Sigmoid colon (tissue), 4 donors: ENCODE measurements around the gene ANKH.

Experiments used
- CTCF ChIP-seq, 4 experiments: fragments of 450-650 bp in 3 of 4; fragments of 200-600 bp in 1 of 4; IDR thresholded peaks; one replicate each; pipeline ENCODE4 v1.5.1; 2016 to 2019; ENCODE audit warnings: antibody characterized with exemption in 4 of 4, mild to moderate bottlenecking in 3 of 4, moderate library complexity in 2 of 4
- EP300 ChIP-seq, 4 donors: sonication (generic); formaldehyde crosslinking; IDR thresholded peaks; one replicate each; pipeline ENCODE4 v1.6.1; 2017; ENCODE audit warnings: antibody characterized with exemption in 4 of 4
- POLR2A ChIP-seq, 2 donors: fragments of 450-650 bp; IDR thresholded peaks; one replicate each; pipeline ENCODE4 v1.6.1; 2016; ENCODE audit warnings: antibody characterized with exemption in 2 of 2, mild to moderate bottlenecking in 2 of 2, moderate library complexity in 2 of 2
- POLR2AphosphoS5 ChIP-seq, 4 donors: sonication (generic); formaldehyde crosslinking; IDR thresholded peaks; one replicate each; pipeline ENCODE4 v1.6.1; 2017; ENCODE audit warnings: antibody characterized with exemption in 4 of 4

- TF ChIP-seq CTCF (IDR thresholded peaks at IDR 0.05): no peak
- TF ChIP-seq EP300 (IDR thresholded peaks at IDR 0.05): no peak
- TF ChIP-seq POLR2A (IDR thresholded peaks at IDR 0.05): no peak
- no peak for TF ChIP-seq POLR2AphosphoS5 (IDR thresholded peaks at IDR 0.05)
Measured at GRCh38 chr5:14876095-14876494, 4.5 kb upstream of the ANKH start.
